HepG2 (cell line): Measurements from ENCODE around the gene ACVR1B. TPM values are rescaled to one million over a fixed set of nuclear protein-coding genes. Genes with fewer than 3 reads are reported as not detected.

ENCODE experiments used
- AHR ChIP-seq: IDR thresholded peaks from 2 replicates; pipeline ENCODE4 v1.6.1; 2018; ENCODE audit warnings: missing genetic modification reagents, missing compliant biosample characterization
- ATF4 ChIP-seq, 2 experiments: fragments of 450-650 bp in 1 of 2; sonication (generic) in 1 of 2; formaldehyde crosslinking; IDR thresholded peaks; 2 replicates each; pipeline versions ENCODE4 v1.5.0 to v1.8.0; 2020 to 2022; ENCODE audit warnings: mild to moderate bottlenecking in 1 of 2, missing genetic modification reagents in 1 of 2
- ETS1 ChIP-seq: sonication (generic); formaldehyde crosslinking; IDR thresholded peaks from 2 replicates; pipeline ENCODE4 v1.4.0; 2020; ENCODE audit warnings: missing genetic modification reagents
- GLMP ChIP-seq: sonication (generic); formaldehyde crosslinking; IDR thresholded peaks from 2 replicates; pipeline ENCODE4 v1.9.0; 2021; ENCODE audit warnings: missing genetic modification reagents, mild to moderate bottlenecking, borderline replicate concordance
- MTERF4 ChIP-seq: sonication (generic); formaldehyde crosslinking; IDR thresholded peaks from 2 replicates; pipeline ENCODE4 v1.8.0; 2023; ENCODE audit warnings: mild to moderate bottlenecking, missing genetic modification reagents
- SNAI1 ChIP-seq: sonication (generic); formaldehyde crosslinking; IDR thresholded peaks from 2 replicates; pipeline ENCODE4 v1.5.0; 2020; ENCODE audit warnings: mild to moderate bottlenecking, missing genetic modification reagents, borderline replicate concordance
- SRF ChIP-seq: IDR thresholded peaks from 2 replicates; pipeline ENCODE4 v1.6.1; 2011; ENCODE audit warnings: mild to moderate bottlenecking, low read depth, low read length, moderate library complexity
- ZNF407 ChIP-seq: sonication (generic); formaldehyde crosslinking; IDR thresholded peaks from one replicate; pipeline ENCODE4 v1.5.1; 2020; ENCODE audit warnings: mild to moderate bottlenecking, missing genetic modification reagents; ENCODE audit errors: not compliant biosample characterization
- ZNF570 ChIP-seq: sonication (generic); formaldehyde crosslinking; IDR thresholded peaks from 2 replicates; pipeline ENCODE4 v1.4.0; 2020; ENCODE audit warnings: mild to moderate bottlenecking, missing genetic modification reagents, borderline replicate concordance
- polyA plus RNA-seq, 8 experiments: library from polyadenylated mRNA; depleted of rRNA in 3 of 8; stranded (reverse) in 7 of 8; unstranded in 1 of 8; fragments of >200 nt; fragmentation: Illumina TruSeq in 4 of 8; extraction: Trizol in 4 of 8; gene quantifications; 2 replicates each; pipeline versions ENCODE4 v1.2.1 to v1.2.3, GENCODE V29; 2011 to 2016; ENCODE audit warnings: low read depth in 4 of 8, missing spikeins in 1 of 8, mixed read lengths in 1 of 8; ENCODE audit not compliant: insufficient read depth in 1 of 8
- total RNA-seq, 5 experiments: library from RNA; depleted of rRNA; stranded (reverse); fragments of >200 nt; fragmentation: Illumina TruSeq; extraction: Trizol; gene quantifications; 2 replicates each; pipeline ENCODE4 v1.2.3, GENCODE V29; 2016; ENCODE audit warnings: low read depth in 1 of 5

ACVR1B gene
- total and polyA plus RNA-seq, 2 of the 13 experiments (the other 11 are each of a cell fraction or from before 2014, with no cell fraction given) = 8.9 to 12.1 TPM

- no peak for TF ChIP-seq ZNF407
- TF ChIP-seq MTERF4 (CRISPR knock-in tag) = no peak
- no peak for TF ChIP-seq ZNF570 (CRISPR knock-in tag)
- TF ChIP-seq SRF = no peak
- no peak for TF ChIP-seq GLMP
- TF ChIP-seq SNAI1 (CRISPR knock-in tag) = no peak
- no peak for TF ChIP-seq AHR (CRISPR knock-in tag)
- TF ChIP-seq ETS1 (CRISPR knock-in tag) = no peak
- no peak for TF ChIP-seq ATF4 (CRISPR knock-in tag; IDR thresholded peaks at IDR 0.05)
These were observed 75.8 kb downstream of the ACVR1B start (continued) for GRCh38 chr12:52027085-52027843.
